CD4-positive, alpha-beta T cell treated with Interleukin-17A for 4 hours (primary cell): ENCODE results near the gene MSMB.
"Not testable (repeated sequence)": the region's sequence is repeated elsewhere in the genome, so short reads cannot be mapped to it uniquely, and the experiment has no call there.

Experiments used
- DNase-seq: peaks from one replicate; pipeline ENCODE4 v3.0.0-alpha.2; 2020; ENCODE audit warnings: mixed read lengths

MSMB gene, protein sequence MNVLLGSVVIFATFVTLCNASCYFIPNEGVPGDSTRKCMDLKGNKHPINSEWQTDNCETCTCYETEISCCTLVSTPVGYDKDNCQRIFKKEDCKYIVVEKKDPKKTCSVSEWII

GRCh38 chr10:46046261-46046660 is at the start of gene MSMB:
TSS of gene MSMB (minus strand) at chr10:46046269. CDS start at chr10:46046237, 32 bp downstream.
- DNase-seq, result no peak

- peak; percentile 41 for DNase-seq
These were observed 49.1 kb upstream of the MSMB start for GRCh38 chr10:46094931-46095750.

DNA sequence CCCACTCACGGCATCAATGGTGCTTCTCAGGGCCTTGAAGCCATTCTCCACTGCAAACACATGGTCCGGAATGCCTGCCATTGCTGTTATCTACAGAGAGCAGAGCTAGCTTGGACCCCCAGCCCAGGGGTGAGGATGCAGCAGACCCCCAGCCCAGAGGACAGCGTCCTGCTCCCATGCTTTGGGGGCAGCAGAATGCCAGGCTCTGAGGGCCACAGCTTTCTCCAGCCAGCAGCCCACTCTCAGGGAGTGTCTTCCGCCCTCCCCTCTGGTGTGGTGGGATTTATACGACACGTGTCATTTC is 48.1 kb upstream of the MSMB start:
- DNase-seq, result no peak

GRCh38 chr10:46093316-46094196 is 47.5 kb upstream of the MSMB start:
- DNase-seq, result peak; percentile 59

DNA sequence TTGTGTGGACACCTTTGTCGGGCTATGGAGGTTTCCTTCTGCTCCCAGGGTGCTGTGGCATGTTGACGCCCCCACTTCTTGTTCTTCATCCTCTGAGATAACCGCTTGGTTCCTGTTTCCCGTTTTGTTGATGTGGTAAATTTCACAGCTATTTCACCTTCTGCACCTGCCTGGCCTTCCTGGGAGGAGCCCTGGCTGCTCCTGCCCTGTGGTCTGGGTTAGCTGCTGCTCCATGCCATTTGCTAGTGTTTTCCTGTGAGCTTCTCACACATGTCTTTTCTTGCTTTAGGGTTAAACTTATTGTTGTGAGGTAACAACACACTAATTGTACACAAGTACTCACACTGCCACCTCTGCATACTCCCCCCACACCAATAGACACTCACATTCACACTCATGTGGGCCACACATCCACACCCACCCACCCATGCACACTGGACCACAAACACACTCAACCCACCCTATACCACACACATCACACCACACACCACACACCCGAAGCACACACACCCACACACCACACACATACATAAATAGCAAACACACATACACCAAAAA is 46.5 kb upstream of the MSMB start:
- DNase-seq, result peak; percentile 36

GRCh38 chr10:46091828-46092523 is 45.9 kb upstream of the MSMB start:
- DNase-seq, result peak; percentile 21

GRCh38 chr10:46091080-46091827 is 45.2 kb upstream of the MSMB start:
- DNase-seq, result peak; percentile 38

DNA sequence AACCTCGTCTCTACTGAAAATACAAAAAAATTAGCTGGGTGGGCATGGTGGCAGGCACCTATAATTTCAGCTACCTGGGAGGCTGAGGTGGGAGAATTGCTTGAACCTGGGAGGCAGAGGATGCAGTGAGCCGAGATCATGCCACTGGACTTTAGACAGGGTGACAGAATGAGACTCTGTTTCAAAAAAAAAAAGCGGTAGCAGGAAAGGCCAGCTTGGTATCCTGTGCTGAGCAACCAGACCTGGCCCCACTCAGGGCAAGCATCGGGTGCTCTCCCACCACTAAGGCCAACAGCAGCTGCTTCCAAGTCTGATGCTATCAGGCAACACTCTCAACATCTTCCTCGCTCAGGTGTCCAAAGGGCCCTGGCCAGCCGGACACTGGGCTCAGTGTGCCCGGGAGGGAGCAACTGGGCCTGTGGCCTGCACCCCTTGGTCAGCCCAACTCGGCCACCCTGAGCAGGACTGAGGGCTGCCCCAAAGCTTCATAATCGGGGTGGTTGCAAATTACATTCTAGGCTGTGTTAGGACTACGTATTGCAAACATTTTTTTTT is 44.3 kb upstream of the MSMB start:
- DNase-seq, result no peak

- DNase-seq, result not testable (repeated sequence)
These were observed 41.3 kb upstream of the MSMB start for GRCh38 chr10:46087381-46087780.

DNA sequence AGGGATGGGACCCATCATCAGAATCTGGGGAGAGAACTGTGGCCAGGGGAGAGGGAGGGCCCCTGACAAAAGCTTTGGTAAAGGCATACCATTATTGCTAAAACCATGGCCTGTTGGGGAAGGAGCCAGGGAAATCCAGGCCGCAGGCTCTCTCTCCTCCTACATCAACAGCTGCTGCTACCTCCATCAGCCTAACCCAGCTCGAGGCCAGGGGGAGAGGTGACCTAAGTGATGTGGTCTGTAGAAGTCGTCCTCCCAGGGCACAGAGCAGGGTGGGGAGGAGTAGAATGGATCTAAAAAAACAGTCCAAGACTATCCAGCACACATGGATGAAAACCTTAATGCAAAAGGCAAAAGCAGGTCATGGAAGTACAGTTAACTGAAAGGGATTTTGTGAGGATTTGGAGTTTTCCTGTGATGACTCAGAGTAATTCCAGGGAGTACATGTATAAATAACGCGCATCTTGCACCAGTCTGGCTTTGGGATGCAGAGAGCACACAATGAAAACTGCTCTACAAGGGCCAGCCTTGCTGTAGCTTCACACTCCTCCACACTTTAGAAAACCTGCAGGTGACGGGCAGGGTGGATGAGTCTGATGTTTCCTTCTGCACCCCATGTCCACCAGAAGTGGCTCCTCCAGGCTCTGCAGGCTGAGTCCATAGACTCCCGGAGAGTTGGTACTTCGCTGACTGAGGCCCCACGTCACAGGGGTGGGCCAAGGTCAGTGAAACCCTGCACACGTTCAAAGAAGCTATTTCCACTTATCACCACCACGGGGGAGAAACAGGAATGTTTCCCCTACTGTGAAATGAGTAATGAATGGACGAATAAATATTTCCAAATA is 38.5 kb upstream of the MSMB start:
- DNase-seq, result no peak

DNA sequence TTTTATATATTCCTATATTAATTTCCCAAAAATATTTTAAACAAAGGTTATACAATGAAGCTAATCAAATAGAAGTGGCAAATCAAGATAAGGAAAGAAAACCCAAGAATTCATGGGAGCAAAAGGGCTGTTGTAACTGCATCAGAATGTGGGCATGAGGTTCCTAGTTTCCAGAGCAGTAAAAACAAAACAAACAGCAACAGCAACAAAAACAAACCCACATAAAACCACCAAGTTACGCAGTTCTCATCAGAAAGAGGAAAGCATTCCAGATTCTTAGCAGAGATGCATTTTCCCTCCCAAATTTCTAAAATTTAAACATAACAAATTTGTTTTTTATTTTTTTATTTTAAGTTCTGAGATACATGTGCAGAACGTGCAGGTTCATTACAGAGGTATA is 34.8 kb upstream of the MSMB start:
- DNase-seq, result no peak

DNA sequence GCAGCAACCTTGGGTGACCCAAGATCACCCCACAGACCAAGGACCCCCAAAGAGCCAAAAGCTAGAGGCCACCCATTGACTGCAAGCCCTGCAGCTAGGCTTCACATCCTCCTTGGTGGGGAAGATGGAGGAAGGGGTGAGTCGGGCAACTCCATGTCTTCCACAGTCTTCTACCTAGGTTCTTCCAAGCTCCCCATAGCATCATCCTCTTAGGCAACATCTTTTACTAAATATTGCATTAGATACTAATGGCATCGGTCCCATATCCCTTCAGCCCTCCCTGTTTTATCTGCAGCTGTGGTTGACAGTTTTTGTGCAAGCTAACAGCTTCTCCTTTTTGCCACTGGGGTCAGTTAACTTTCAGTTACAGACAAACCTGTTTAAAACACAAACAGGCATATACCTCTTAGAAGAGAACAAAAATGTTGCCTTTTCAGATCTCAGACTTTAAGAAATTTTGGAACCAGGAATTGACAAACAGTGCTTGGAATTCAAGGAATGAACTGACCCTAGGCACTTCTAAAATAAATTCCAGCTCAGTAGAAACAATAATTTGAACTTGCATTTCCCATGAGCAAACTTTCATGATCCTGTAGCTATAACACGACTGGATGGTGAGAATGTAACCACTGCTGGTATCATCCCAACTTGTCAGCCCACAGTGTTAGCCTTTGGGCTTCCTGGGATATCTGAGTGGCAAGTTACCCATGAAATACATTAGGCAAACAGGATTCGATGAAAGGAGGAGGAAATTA is 33.9 kb upstream of the MSMB start:
- DNase-seq, result no peak

- no peak for DNase-seq
These were observed 31.8 kb upstream of the MSMB start for GRCh38 chr10:46077731-46078413.

DNA sequence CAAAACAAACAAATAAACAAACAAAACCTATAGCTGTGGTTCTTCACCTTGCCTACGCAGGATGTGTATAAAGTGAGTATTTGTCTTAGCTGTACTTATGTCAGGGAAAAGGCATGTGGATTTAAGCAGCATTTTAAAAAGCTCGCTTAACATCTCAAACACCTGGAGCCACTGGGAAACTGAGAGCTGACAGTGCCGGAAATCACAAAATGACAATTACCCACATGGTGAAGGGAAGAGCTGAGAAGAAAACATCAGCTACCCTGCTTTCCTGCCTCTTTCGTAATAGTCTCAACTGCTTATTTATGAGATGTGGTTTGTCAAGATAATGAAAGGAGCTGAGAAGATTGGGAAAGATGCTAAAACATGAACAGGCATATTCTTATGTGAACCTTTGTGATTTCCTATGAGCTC is 31.1 kb upstream of the MSMB start:
- peak; percentile 6 for DNase-seq

GRCh38 chr10:46075869-46076268 is 29.8 kb upstream of the MSMB start:
- DNase-seq, result no peak

GRCh38 chr10:46074196-46074946 is 28.3 kb upstream of the MSMB start:
- DNase-seq, result no peak

GRCh38 chr10:46073564-46073963 is 27.5 kb upstream of the MSMB start:
- no peak for DNase-seq

DNA sequence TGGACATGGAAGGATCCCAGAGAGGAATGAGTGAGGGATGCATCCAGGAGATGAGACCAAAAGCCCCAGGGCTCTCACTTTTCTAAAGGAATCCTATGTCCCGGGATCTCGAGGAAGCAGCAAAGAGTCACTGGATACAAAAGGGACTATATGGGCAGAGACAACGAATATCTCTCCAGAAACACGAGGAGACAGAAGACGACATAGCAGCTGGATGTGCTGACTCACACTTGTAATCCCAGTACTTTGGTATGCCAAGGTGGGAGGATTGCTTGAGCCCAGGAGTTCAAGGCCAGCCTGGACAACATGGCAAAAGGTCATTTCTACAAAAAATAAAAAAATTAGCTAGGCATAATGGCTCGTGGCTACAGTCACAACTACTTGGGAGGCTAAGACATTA is 24.7 kb upstream of the MSMB start:
- no peak for DNase-seq
